Kidney epithelial cell (primary cell): Measurements from ENCODE around the gene TMEM233. TPM values are rescaled to one million over a fixed set of nuclear protein-coding genes. Genes with fewer than 3 reads are reported as not detected.

Experiments used
- DNase-seq: peaks from one replicate; pipeline ENCODE4 v3.0.0-alpha.2; 2010; ENCODE audit warnings: low read depth
- H3K27me3 ChIP-seq: 2 replicates; pipeline ENCODE4 v1.6.0; 2011; ENCODE audit warnings: low read length; ENCODE audit not compliant: control insufficient read depth, insufficient read depth
- H3K36me3 ChIP-seq: 2 replicates; pipeline ENCODE4 v1.5.1; 2011; ENCODE audit warnings: low read length; ENCODE audit not compliant: control insufficient read depth, insufficient read depth
- H3K4me3 ChIP-seq: 2 replicates; pipeline ENCODE4 v1.5.1; 2011; ENCODE audit warnings: low read depth, mild to moderate bottlenecking, control low read depth, low read length
- CTCF ChIP-seq: IDR thresholded peaks from 2 replicates; pipeline ENCODE4 v1.5.1; 2011; ENCODE audit warnings: mild to moderate bottlenecking, moderate library complexity, low read length, control low read depth, inconsistent platforms; ENCODE audit not compliant: insufficient read depth, poor library complexity, severe bottlenecking
- total RNA-seq: library from RNA; depleted of rRNA; stranded (reverse); fragments of >200 nt; gene quantifications from 2 replicates; pipeline ENCODE4 v1.2.3, GENCODE V29; 2015

TMEM233 gene
- total RNA-seq, 1 donor from 2014 or later, result 1.5 TPM

- no peaks in the 10 kb centered on the region for H3K36me3 ChIP-seq
- no peak for DNase-seq
- H3K27me3 ChIP-seq, result no peaks in the 10 kb centered on the region
- no peak overlapping the region for H3K4me3 ChIP-seq
- TF ChIP-seq CTCF, result no peak
Measured at GRCh38 chr12:119578112-119578511, 15.5 kb upstream of the TMEM233 start.

GRCh38 chr12:119589097-119589496, 4.5 kb upstream of the TMEM233 start:
- TF ChIP-seq CTCF, result no peak
- H3K27me3 ChIP-seq, result peaks cover 10% of the 10 kb centered on the region
- H3K4me3 ChIP-seq, result no peak overlapping the region
- no peak for DNase-seq
- no peaks in the 10 kb centered on the region for H3K36me3 ChIP-seq

GRCh38 chr12:119589634-119590033, 3.9 kb upstream of the TMEM233 start:
- peaks cover 16% of the 10 kb centered on the region for H3K27me3 ChIP-seq
- no peaks in the 10 kb centered on the region for H3K36me3 ChIP-seq
- DNase-seq, result no peak
- no peak for TF ChIP-seq CTCF
- no peak overlapping the region for H3K4me3 ChIP-seq

GRCh38 chr12:119592232-119592631, 1.3 kb upstream of the TMEM233 start:
- TF ChIP-seq CTCF, result no peak
- peaks cover 22% of the 10 kb centered on the region for H3K27me3 ChIP-seq
- no peak for DNase-seq

GRCh38 chr12:119594399-119594730, 791 bp downstream of the TMEM233 start:
- peaks cover 22% of the 10 kb centered on the region for H3K27me3 ChIP-seq
- TF ChIP-seq CTCF, result no peak
- peak overlapping the region; percentile 53 for H3K4me3 ChIP-seq
- no peaks in the 10 kb centered on the region for H3K36me3 ChIP-seq
- no peak for DNase-seq

More at GRCh38 chr12:119592232-119592631, 1.3 kb upstream of the TMEM233 start:
- Histone ChIP-seq H3K36me3 (no peaks in the 10 kb centered on the region), H3K4me3 (no peak overlapping the region)

- TF ChIP-seq CTCF, result no peak
- no peak for DNase-seq
- Histone ChIP-seq H3K4me3 (peak overlapping the region; percentile 53), H3K27me3 (peaks cover 22% of the 10 kb centered on the region), H3K36me3 (no peaks in the 10 kb centered on the region)
Measured at GRCh38 chr12:119594772-119595445, 1.3 kb downstream of the TMEM233 start.
